Measurements from ENCODE around the gene CELF1.

DNA sequence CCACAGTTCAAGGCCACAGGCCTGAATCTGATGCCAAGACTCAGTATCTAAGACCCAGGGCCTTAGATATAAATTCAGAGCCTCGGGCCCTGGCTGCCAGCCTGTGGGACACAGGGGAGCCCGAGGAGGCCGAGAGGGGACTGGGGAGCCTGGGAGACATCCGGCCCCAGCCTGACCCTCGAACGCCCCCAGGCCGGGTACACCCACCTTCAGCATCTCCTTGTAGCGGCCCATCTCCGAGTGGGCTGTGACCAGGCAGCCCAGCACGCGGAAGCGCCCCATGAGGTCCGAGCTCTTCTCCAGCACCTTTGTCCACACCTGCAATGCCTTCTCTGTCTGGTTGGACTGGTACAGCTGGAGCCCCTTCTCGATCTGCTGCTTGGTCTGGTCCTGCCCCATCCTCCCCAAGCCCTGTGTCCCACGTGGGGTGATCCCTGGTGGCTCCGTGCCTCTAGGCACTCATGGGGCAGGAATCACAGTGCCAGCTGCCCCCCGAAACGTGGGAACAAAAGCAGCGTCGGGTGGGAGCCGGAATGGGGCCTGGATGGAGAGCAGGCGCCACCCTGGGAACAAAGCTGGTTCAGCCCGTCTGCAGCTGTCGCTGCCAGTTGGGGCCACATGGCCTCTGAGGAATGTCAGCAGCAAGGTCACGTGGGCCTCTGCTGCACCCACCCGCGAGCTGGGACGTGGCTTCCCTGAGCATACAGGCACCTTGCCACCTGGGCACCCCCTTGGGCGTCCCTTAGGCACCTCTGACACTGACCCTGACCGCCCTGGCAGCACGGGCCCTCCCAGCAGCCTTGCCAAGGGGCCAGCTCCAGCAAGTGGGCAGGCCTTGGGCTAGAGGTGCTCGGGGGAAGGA lies 104.1 kb downstream of the CELF1 start, which contains the start of gene RAPSN:
- TF ChIP-seq, protein P1, sequence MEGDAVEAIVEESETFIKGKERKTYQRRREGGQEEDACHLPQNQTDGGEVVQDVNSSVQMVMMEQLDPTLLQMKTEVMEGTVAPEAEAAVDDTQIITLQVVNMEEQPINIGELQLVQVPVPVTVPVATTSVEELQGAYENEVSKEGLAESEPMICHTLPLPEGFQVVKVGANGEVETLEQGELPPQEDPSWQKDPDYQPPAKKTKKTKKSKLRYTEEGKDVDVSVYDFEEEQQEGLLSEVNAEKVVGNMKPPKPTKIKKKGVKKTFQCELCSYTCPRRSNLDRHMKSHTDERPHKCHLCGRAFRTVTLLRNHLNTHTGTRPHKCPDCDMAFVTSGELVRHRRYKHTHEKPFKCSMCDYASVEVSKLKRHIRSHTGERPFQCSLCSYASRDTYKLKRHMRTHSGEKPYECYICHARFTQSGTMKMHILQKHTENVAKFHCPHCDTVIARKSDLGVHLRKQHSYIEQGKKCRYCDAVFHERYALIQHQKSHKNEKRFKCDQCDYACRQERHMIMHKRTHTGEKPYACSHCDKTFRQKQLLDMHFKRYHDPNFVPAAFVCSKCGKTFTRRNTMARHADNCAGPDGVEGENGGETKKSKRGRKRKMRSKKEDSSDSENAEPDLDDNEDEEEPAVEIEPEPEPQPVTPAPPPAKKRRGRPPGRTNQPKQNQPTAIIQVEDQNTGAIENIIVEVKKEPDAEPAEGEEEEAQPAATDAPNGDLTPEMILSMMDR (IDR thresholded peaks at IDR 0.05; ENCODE audit: low read length) = no peak
- no peak for TF ChIP-seq EZH2 (optimal IDR thresholded peaks at IDR 0.05; ENCODE audit: low read depth, low read length)

Data from MM.1S (cell line).